GM19463 (cell line): ENCODE results near the gene FRMD1.

Source experiments
- ATAC-seq: cut with Tn5 transposase; IDR thresholded peaks from one replicate; pipeline ENCODE4 v1.9.1; 2021; ENCODE audit warnings: mild to moderate bottlenecking, moderate library complexity; ENCODE audit not compliant: unreplicated experiment

Gene FRMD1

GRCh38 chr6:168078943-168079405 is at the start of gene FRMD1:
FRMD1 (minus strand) TSS chr6:168079212; CDS start chr6:168079094, 118 bp downstream.
- no peak for ATAC-seq

- ATAC-seq: no peak
These were observed 49.1 kb upstream of the FRMD1 start for GRCh38 chr6:168128006-168128630.

GRCh38 chr6:168127384-168127868 is 48.4 kb upstream of the FRMD1 start:
- no peak for ATAC-seq

GRCh38 chr6:168126566-168127383 is 47.8 kb upstream of the FRMD1 start:
- ATAC-seq: no peak

GRCh38 chr6:168125429-168126001 is 46.5 kb upstream of the FRMD1 start:
- ATAC-seq: no peak

GRCh38 chr6:168124921-168125320 is 45.9 kb upstream of the FRMD1 start:
- no peak for ATAC-seq

- no peak for ATAC-seq
These were observed 45.1 kb upstream of the FRMD1 start for GRCh38 chr6:168124158-168124557.

GRCh38 chr6:168123165-168123911 is 44.3 kb upstream of the FRMD1 start:
- ATAC-seq: no peak

GRCh38 chr6:168122521-168122920 is 43.5 kb upstream of the FRMD1 start:
- no peak for ATAC-seq

- no peak for ATAC-seq
These were observed 43.0 kb upstream of the FRMD1 start for GRCh38 chr6:168122011-168122410.

GRCh38 chr6:168121303-168121665 is 42.3 kb upstream of the FRMD1 start:
- no peak for ATAC-seq

- no peak for ATAC-seq
These were observed 41.6 kb upstream of the FRMD1 start for GRCh38 chr6:168120390-168121302.

- no peak for ATAC-seq
These were observed 40.5 kb upstream of the FRMD1 start for GRCh38 chr6:168119539-168119938.

GRCh38 chr6:168118935-168119334 is 39.9 kb upstream of the FRMD1 start:
- no peak for ATAC-seq

GRCh38 chr6:168117942-168118341 is 38.9 kb upstream of the FRMD1 start:
- ATAC-seq: no peak

GRCh38 chr6:168116975-168117899 is 38.2 kb upstream of the FRMD1 start:
- no peak for ATAC-seq

GRCh38 chr6:168116438-168116974 is 37.5 kb upstream of the FRMD1 start:
- ATAC-seq: no peak

- ATAC-seq: no peak
These were observed 36.9 kb upstream of the FRMD1 start for GRCh38 chr6:168115748-168116437.
